Hematopoietic multipotent progenitor cell treated with erythropoietin and hydrocortisone succinate and interleukin-3 and kit ligand, for 6 days (in vitro differentiated cells): ENCODE results near the gene CDHR2.
A peak's percentile ranks its signal among the peaks of the same experiment; 100 is the strongest.
"Not testable (repeated sequence)": the region's sequence is repeated elsewhere in the genome, so short reads cannot be mapped to it uniquely, and the experiment has no call there.

Source experiments
- DNase-seq: peaks from one replicate; pipeline ENCODE4 v3.0.0-alpha.2; 2015

CDHR2 gene

DNA sequence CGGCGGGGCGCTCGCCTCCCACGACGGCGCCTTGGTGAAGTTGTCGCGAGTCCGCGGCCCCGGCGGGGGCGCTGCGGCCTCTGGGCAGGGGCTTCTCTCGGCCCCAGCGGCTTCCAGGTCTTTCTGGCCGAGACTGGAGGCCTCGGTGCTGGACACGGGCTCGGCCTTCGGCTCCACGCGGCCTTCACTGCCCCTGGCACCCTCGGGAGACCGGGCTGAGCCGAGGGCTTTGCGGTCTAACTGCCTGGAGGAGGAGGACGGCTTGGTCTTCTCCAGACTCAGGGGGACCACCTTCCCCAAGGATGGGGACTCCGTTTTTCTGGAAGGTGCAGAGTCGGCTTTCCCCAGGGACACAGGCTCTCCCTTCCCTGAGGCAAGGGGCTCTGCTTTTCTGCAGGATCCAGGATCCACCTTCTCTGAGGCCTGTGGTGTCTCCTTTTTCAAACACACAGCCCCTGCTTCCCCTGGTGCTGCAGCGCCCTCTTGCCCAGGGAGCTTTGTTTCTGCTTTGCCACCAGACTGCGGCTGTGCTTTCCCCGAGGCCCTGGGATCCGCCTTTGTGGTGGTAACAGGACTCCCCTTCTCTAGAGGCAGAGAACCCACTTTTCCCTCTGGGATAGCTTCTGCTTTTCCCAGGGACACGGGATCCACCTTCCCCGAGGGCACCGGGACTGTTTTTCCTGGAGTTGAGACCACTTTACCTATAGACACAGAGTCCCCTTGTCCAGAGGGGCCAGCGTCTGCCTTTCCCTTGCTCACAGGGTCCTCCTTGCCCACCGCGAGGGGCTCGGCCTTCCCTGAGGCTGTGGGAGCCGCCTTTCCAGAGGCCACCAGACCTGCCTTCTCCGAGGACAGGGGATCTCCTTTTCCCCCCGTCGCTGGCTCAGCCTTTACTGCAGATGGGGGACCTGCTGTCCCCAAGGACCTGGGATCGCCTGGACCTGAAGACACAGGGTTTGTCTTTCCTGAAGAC is 48.6 kb downstream of the CDHR2 start:
- peak; percentile 42 for DNase-seq

DNA sequence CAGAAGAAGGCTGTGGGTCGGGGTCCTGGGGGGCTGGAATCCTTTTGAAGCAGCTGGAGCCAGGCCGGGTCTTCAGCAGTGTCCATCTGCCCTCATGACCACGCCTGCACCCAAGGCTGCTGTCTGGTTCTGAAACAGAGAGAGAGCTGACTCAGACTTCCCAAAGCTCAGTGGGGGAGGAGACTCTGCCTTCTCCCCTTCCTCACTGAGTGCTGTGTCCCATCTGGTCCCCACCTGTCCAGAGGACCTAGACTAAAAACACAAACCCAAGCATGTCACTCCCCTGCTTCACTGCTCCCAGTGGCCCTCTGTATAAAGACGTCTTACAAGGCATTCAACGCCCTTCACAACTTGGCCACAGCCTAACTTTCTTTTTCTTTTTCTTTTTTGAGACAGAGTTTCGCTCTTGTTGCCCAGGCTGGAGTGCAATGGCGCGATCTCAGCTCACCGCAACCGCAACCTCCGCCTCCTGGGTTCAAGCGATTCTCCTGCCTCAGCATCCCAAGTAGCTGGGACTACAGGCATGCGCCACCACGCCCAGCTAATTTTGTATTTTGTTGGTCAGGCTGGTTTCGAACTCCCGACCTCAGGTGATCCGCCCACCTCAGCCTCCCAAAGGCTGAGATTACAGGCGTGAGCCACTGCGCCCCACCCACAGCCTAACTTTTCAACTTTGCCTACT is 50.7 kb downstream of the CDHR2 start:
- not testable (repeated sequence) for DNase-seq

DNA sequence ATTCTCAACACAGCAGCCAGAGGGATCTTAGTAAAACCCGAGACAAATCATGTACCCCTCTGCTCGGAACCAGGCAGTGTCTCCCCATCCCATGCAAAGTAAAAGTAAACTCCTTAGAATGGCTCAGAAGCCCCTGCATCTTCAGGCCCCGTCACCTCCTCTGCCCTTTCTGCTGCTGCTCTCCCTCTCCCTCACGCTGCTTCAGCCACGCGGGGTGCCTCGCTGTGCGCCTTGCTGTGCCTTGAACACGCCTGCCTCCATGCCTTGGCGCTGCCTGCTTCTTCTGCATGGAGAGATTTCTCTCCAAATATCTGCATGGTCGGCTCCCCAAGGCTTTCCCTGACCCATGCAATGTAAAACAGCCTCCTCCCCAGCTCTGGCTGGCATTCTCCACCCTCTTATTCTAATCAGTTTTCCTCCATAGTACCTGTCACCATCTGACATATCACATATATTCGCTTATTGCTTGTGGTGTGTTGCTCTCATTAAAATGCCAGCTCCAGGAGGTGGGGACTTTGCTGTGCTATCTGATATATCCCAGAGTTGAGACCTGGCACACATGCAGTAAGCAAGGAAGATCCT is 52.9 kb downstream of the CDHR2 start:
- no peak for DNase-seq

DNA sequence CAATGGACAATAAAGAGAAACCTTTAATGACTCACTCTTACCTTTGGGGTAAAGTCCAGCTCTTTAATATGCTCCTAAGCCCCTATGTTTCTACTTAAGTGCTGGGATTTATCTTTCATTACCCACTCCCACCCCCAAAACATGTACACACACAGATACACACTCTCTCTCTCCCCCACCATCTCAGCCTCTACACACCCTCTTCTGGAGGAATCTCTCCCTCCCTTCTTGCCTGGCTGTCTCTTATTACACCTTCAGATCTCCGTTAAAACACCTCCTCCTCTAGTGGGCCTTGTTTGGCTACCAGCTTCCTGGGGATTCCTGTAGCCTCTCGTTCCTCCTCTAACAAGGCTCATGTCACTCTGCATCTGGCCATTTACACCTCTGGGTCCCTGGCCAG is 53.9 kb downstream of the CDHR2 start:
- no peak for DNase-seq

DNA sequence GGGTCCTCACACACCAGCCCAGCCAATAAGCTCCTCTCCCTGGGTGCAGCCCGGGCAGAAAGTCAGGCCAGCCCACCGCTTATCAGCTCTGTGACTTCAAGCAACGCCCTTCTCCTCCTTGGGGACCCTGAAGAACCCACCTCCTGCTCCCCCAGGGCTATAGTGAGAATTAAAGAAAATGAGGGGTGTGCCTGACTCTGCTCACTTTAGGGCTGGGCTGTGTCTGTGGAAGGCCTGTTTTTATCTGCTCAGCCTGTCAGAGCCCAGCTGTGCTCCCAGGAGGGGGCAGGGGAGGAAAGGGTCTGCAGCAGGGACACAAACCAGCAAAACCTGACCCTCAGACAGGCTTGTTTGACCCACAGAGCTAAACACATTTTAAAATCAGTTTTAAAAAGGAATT is 56.9 kb downstream of the CDHR2 start:
- DNase-seq, result no peak

DNA sequence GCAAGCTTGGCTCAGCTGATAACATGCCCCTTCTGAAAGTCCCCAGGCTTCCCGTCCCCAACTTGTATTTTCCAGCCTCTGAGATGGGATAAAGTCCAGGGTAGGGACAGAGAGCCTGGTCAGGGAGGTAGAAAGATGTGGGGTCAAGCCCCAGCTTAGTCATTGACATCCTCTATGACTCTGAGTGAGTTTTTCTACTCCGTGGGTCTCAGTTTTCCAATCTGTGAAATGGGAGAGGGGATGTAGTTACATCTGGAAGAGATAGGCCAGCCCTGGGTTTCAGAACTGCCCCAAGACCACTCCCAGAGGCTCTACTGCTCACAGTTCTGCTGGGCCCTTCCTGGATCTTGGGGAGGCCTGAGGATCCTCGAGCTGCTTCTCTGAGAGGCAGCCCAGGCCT is 57.7 kb downstream of the CDHR2 start:
- no peak for DNase-seq

DNA sequence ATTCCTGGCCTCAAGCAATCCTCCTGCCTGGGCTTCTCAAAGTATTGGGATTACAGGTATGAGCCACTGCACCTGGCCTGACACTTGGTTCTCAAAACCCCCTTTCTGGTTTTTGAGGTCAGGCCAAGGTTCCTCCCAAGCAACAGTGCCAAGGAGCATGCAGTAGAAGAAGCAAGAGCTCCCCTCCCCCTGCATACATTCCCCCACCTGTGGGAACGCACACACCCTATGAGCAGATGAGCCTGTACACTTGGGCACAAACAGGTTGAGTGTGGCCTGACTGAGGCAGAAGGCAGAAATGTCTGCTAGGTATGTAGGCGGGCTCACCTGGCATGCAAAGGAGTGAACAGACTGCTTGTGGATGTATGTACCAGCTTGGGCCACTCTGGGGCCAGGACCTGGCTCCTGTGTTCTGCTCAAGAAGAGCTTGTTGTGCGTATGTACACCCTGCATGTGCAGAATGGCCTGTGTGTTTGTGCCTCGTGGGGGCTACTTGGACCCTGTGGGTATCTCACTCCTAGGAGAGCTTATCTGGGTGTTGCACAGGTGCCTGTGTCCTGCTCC is 59.1 kb downstream of the CDHR2 start:
- no peak for DNase-seq

DNA sequence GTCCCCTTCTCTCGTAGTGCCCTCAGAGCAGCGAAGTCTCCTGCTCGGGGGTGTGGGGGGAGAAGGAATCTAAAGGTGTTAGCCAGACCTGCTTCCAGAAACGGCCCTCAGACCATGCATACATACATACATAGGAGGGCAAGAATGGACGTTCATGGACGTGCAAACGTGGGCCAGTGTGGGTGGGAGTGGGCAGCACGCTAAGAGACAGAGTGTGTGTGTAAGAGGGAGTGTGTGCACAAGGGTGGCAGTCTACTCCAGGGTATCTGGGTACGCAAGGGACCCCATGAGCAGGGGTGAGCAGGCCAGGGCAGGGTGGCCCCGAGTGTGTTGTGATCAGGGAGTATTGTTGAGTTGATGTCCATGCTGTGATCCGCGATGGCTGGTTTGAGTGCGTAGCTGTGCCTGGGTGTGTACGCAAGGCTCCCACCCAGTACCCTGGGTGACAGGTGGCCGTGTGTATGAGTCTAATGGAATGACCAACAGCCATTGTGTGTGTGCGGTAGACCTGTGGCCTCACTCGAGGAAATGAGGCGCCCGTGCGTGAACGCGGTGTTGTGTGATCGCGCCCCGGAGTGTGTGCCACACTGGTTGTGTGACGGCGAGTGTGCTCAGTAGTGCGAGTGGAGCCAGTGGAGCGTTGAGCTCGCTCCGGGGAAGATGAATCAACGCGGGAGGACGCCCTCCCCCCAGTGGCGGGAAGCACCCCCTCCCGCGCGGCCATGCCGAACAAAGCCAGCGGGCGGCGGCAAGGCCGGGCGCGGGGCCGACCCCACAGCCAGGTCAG is 60.0 kb downstream of the CDHR2 start:
- DNase-seq, result no peak

DNA sequence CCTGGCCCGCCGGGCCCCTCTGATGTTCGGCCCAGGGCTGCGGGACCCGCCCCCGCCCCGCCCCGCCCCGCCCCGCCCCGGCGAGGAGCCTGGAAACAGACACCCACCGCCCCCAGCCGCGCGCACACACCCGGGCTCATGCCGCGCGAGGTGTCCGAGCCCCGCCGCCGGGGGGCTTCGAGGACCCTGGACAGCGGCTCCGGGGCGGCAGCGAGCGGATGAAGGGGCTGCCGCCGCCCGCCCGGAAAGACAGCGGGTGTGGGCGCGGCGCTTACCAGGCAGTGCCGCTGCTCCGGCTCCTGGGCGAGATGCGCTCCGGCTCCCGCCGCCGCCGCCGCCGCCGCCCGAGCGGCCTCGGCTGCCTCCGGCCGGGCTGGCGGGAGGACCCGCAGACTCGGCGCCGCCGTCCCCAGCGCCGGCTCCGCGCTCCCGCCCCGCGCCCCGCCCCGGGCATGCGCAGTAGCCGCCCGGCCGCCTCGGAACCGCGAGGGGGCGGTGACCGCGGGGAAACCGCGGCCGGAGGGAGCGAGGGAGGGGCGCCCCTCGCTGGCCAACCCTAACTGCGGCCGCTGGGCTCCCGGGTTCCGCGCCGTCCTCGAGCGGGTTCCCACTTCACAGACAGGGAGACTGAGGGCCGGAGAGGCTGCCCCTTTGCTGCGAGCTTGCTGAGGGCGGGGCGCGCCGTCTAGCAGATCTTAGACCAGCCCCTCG is 60.7 kb downstream of the CDHR2 start, which contains the start of gene GPRIN1:
TSS of gene GPRIN1 (minus strand) at position 433 of the 711 bp plus-strand sequence. CDS start 10,322 bp downstream, outside the sequence.
- DNase-seq, result peak; percentile 61

DNA sequence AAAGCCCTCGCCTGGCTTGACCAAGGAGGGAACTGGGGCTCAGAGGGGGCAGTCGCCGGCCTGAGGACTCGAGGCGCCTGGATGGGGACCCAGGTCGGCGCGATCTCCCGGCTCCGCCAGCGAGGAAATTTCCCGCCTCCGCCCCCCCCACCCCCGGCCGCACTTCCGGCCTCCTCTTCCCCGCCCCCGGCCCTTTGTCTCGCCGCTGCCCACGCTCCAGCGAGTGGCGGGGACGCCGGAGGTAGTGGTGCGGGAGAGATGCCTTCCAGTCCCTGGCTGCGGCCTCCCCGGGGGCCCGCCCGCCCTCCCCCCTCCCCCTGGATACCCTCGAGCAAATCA is 61.3 kb downstream of the CDHR2 start:
- DNase-seq, result no peak

DNA sequence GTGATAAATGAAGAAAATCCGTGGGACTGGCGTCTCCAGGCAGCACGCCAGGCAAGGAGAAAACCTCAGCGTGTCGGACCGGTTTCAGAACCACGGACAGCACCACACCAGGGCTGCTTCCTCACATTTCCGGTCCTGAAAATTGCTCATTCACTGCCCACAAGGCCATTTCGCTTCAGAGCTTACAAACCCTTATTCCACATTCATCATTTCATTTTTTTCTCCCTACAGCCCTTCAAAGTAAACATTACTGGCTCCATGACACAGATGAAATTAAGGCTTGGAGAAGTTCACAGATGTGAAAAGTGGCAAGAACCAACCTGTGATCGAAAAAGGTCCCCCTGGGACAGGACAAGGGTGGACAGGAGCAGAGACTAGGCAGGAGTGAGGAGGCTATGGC is 62.3 kb downstream of the CDHR2 start:
- DNase-seq, result peak; percentile 89

DNA sequence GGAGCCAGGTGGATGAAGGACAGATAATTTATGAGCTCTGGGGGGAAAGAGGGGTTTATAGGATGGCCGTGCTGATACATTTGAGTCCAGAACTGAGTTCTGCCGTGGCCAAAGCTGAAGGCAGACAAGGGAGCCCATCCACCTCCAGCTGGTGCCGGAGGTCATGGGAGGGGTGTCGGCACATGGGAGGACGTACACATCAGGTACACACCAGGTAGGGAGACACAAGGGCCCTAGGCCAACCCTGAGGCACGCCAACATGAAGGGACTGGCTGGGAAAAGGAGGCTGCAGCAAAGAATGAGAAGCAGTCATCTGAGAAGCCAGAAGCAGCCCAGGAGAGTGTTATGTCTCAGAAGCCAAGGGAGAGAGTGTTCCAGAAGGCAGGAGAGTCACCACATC is 62.9 kb downstream of the CDHR2 start:
- DNase-seq, result no peak

DNA sequence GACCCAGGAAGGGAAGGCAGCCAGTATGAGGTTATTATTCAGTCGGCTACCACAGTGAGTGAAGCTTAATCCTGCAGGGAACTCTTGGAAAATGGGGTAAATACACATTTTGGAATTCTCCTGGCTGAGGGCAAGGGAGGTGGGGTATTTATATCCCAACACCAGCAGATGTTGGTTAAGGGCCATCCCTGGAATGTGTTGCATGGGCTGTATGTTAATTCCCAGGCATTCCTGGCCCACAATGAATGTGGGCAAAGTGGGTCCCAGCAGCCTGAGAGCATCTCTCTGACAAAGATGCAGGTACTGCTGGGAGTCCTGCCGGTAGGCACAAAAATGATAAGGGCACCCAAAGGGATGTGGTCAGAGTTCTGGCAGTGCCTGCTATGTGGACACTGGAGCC is 63.7 kb downstream of the CDHR2 start:
- no peak for DNase-seq

DNA sequence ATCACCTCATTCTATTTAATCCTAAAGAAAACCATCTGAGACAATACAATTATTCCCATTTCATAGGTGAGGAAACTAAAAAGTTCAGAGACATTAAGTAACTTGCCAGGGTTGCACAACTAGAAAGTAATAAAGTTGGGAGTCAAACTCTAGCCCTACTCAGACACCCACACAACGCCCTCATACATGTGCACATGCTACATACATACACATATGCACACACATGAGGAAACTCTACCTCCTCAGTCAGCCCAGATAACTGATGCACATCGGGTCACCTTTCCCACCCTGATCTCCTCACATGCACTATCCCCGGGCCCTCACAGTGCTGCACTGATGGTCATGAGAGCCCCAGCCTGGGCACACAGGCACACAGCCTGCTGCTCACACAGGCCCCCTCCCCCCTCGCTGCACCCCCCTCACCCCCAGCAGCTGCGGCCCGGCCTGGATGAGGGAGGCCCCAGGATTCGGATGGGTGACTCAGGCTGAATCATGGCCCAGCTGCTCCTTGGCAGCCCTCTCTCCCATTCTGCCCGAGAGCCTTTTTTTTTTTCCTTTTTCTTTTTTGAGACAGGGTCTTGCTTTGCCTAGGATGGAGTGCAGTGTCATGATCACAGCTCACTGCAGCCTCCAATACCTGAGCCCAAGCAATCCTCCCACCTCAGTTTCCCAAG is 65.8 kb downstream of the CDHR2 start:
- no peak for DNase-seq

DNA sequence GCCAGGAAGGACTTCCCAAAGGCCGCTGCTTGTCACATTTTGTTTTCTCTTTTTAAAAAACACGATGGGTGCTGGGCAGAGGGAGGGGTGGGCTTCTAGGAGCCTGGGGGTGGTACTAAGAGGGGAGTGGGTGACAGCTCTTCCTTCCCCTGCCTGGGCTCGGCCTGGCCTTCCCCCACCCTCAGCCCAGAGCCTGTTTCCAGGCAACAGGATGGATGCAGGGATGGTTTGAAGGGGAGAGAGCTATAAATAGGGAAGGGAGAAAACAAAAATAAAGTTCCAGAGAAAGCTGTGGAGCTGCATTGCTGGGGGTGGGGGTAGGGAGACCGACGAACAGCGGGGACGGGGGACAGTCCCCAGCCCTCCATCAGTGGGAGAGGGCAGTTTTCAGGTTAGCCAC is 67.4 kb downstream of the CDHR2 start:
- no peak for DNase-seq

DNA sequence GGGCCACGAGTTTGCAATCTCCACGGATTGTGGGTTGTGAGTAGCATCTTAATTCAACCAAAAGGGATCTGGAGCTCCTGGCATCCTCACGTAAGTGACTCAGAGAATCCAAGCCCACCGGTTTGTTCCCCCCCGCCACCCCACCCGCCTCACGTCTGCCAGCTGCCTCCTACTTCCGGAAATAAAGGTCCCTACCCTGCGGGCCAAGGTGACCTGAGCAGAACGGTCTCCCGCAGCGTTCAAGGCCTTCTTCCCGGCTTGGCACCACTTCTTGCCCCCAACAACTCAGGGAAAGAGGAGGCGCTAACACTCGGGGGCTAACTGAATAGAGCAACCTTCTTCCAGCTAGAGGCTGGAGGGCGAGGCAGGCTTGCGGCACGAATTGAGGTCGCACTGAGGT is 69.6 kb downstream of the CDHR2 start:
- no peak for DNase-seq

DNA sequence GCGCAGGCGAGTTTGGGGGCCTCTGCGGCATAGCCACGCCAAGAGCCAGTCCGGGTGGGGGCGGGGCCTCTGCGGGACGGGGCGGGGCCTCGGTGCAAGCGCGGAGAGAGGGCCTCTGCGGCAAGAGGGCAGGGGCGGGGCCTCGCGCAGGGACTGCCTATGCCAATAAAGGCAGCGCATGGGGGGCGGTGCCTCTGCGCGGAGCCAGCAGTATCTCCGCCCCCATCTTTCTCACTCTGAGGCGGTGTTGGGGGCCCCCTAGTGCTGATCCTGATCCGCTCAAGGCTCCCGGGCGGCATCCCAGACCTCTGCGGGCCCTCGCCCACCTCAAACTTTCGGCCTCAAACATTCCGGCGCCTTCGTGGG is 70.0 kb downstream of the CDHR2 start:
- peak; percentile 95 for DNase-seq

DNA sequence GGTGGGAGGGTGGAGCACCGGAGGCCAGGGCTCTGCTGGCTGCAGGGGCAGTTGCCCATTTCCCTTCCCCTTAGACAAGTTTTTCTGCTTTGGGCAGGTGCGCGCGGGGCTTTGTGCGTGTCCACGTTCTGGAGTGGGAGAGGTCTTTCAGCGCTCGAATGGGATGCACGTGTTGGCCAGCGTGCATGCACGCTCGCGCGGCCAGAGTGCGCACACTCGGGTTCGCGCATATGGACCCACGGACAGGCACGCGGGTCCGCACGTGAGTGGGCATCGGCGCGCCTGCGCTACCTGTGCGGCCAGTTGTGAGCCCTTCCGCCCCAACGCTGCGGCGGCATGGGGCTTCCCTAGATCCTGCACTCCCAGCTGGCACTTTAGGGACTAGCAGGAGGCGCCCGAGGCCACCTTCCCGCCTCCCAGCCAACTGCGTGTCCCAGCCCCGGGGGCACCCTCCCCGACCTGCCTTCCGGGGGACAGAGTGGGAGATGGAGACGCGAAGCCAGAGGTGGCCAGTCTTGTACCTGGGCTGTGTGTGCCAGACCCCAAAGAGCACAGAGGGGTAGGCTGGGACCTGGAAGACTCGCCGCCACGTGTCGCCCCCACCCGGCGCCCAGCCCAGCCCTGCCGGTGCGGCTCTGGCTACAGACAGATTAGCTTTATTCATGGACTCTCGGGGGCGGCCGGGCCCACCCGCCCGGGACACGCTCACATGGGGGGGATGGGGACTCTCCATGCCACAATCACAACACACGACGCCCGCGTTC is 70.6 kb downstream of the CDHR2 start:
- DNase-seq, result no peak

DNA sequence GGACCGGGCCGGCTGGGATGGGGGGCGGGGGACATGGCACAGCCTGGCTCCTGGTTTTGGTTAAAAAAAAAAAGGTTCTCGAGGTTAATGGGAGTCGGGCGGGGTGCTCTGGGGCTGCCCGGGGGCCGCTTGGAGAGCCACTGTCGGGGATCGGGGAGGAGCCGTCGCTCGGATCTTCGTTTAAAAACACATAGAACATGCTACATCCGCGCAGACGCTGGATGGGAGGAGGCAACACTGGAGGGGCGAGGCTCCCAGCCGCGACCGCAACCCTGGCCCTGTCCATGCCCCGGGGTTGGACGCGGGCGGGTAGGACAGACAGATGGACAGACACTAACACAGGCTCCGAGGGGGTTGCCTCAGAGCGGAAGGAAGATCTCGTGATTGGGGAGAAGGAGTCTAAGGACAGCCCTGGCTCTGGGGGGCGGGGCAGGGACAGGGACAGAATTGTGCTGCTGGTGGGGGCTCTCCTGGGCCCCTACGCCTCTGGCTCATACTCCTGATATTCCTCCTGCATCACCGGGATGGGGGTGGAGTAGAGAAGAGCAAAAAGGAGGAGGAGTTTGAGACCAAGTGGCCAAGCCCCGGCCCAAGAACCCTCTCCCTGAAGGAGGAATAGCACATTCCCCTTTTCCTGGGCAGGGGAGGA is 71.3 kb downstream of the CDHR2 start:
- peak; percentile 53 for DNase-seq

DNA sequence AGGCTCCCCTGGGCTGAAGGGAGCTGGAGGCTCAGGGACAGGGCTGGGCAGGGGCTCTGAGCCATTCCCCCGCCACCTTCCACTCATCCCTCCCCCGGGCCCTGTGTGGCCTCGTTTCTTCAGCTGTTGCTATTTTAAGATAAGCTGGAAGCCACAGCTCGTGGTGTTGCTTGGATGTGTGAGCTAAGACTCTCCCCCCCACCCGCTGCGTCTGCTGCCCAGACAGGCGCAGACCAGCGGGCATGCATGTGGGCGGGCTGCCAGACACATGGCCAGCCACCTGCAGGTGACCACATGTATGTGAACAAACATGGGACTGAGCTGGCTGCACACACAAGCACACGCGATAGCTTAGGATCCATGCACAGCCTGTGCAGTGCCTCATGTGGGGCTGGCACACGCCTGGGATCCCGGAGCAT is 72.5 kb downstream of the CDHR2 start:
- peak; percentile 43 for DNase-seq
